GM12878 (cell line): Measurements from ENCODE around the gene SLC5A2. TPM values are rescaled to one million over a fixed set of nuclear protein-coding genes. Genes with fewer than 3 reads are reported as not detected.

Experiments
- ATAC-seq: fragments of 200-7000 bp; cut with Tn5 transposase; 3 replicates; pipeline ENCODE4 v1.9.1; 2020; ENCODE audit warnings: mild to moderate bottlenecking, moderate library complexity
- BruUV-seq: library from RNA; stranded (reverse); fragments of 400-500 nt; replicated peaks from 2 replicates; lab custom pipeline; 2021; lab: Mats Ljungman, UMichigan
- CTCF ChIA-PET: fragments of 300-600 bp; sonication (Branson Sonifier 250); formaldehyde crosslinking; extraction: SDS; loops from one replicate; lab custom pipeline; 2021; ENCODE audit warnings: inconsistent platforms; lab: Yijun Ruan, JAX
- POLR2A ChIA-PET: fragments of 350-600 bp; formaldehyde crosslinking; extraction: SDS; loops from one replicate; lab custom pipeline; 2021; ENCODE audit warnings: inconsistent platforms; lab: Charles Lee
- RAD21 ChIA-PET: fragments of 300-600 bp; sonication (Branson Sonifier 250); formaldehyde crosslinking; loops from one replicate; lab custom pipeline; 2023; ENCODE audit warnings: antibody characterized with exemption; ENCODE audit not compliant: unreplicated experiment; lab: Charles Lee
- SMC1A ChIA-PET: fragments of 300-600 bp; sonication (Branson Sonifier 250); formaldehyde crosslinking; loops from one replicate; lab custom pipeline; 2023; ENCODE audit not compliant: unreplicated experiment, uncharacterized antibody; lab: Charles Lee
- DNase-seq: peaks from one replicate; pipeline ENCODE4 v3.0.0-alpha.2; 2011; ENCODE audit warnings: low read depth, low spot score
- FAIRE-seq: peaks from 3 replicates; lab custom pipeline; 2011; peaks lifted over from hg19 to GRCh38; lab: Jason Lieb, UNC
- H2AFZ ChIP-seq: 2 replicates; pipeline ENCODE4 v1.6.0; 2011; ENCODE audit warnings: low read depth, low read length, control low read depth; ENCODE audit not compliant: control insufficient read depth
- H3K27ac ChIP-seq: 2 replicates; pipeline ENCODE4 v1.5.1; 2011; ENCODE audit warnings: control low read depth; ENCODE audit not compliant: control insufficient read depth, insufficient read depth
- H3K27me3 ChIP-seq, 2 experiments: replicated peaks in 1 of 2; 2 replicates each; pipeline versions ENCODE4 v1.6.0 to v1.6.1; 2011; ENCODE audit warnings: low read length in 1 of 2; ENCODE audit not compliant: control insufficient read depth in 2 of 2, insufficient read depth in 2 of 2
- H3K36me3 ChIP-seq, 2 experiments: 2 replicates each; pipeline ENCODE4 v1.5.1; 2011; ENCODE audit warnings: low read length in 1 of 2; ENCODE audit not compliant: control insufficient read depth in 2 of 2, insufficient read depth in 2 of 2
- H3K4me1 ChIP-seq: 2 replicates; pipeline ENCODE4 v1.6.1; 2011; ENCODE audit warnings: mild to moderate bottlenecking, low read length, moderate library complexity, mixed read lengths; ENCODE audit not compliant: control insufficient read depth, insufficient read depth
- H3K4me2 ChIP-seq: 2 replicates; pipeline ENCODE4 v1.6.0; 2011; ENCODE audit warnings: control low read depth; ENCODE audit not compliant: control insufficient read depth, insufficient read depth
- H3K4me3 ChIP-seq: fragments of 200-600 bp; sonication (generic); 2 replicates; pipeline ENCODE4 v1.5.1; 2016
- H3K79me2 ChIP-seq: 2 replicates; pipeline ENCODE4 v1.6.0; 2011; ENCODE audit warnings: low read length; ENCODE audit not compliant: control insufficient read depth, insufficient read depth
- H3K9ac ChIP-seq: 2 replicates; pipeline ENCODE4 v1.8.0; 2011; ENCODE audit warnings: low read length, control low read depth, mixed read lengths; ENCODE audit not compliant: control insufficient read depth, insufficient read depth
- H3K9me3 ChIP-seq: replicated peaks from 3 replicates; pipeline ENCODE4 v1.5.1; 2011; ENCODE audit warnings: mild to moderate bottlenecking, low read length; ENCODE audit not compliant: control insufficient read depth, insufficient read depth
- H4K20me1 ChIP-seq: 2 replicates; pipeline ENCODE4 v1.6.0; 2011; ENCODE audit not compliant: control insufficient read depth, insufficient read depth
- BACH1 ChIP-seq: fragments of 450-650 bp; IDR thresholded peaks from 2 replicates; pipeline ENCODE4 v1.6.1; 2017; ENCODE audit warnings: mild to moderate bottlenecking, borderline replicate concordance
- CREM ChIP-seq: IDR thresholded peaks from 2 replicates; pipeline ENCODE4 v1.6.1; 2014; ENCODE audit warnings: antibody characterized with exemption, low read depth
- EGR1 ChIP-seq, 2 experiments: IDR thresholded peaks; 1 replicate in 1 of 2; 2 replicates in 1 of 2; pipeline ENCODE4 v1.6.1; 2011 to 2012; ENCODE audit warnings: low read depth in 2 of 2, low read length in 2 of 2, borderline replicate concordance in 1 of 2, mild to moderate bottlenecking in 1 of 2, moderate library complexity in 1 of 2
- KDM1A ChIP-seq: fragments of 200-600 bp; sonication (generic); IDR thresholded peaks from 2 replicates; pipeline ENCODE4 v1.6.1; 2016; ENCODE audit warnings: borderline replicate concordance
- NFXL1 ChIP-seq: fragments of 450-650 bp; IDR thresholded peaks from 2 replicates; pipeline ENCODE4 v1.6.1; 2017; ENCODE audit warnings: antibody characterized with exemption, mild to moderate bottlenecking, borderline replicate concordance
- PAX8 ChIP-seq: fragments of 450-650 bp; IDR thresholded peaks from 2 replicates; pipeline ENCODE4 v1.6.1; 2017; ENCODE audit warnings: mild to moderate bottlenecking, moderate library complexity
- WRNIP1 ChIP-seq: IDR thresholded peaks from 2 replicates; pipeline ENCODE4 v1.6.1; 2011; ENCODE audit warnings: low read depth, low read length, improper control_type of control experiment, borderline replicate concordance
- YBX1 ChIP-seq: fragments of 450-650 bp; IDR thresholded peaks from 2 replicates; pipeline ENCODE4 v1.6.1; 2016; ENCODE audit warnings: antibody characterized with exemption
- WGBS: methylation state at CpG from one replicate; pipeline ENCODE4 v1.1.6; 2016; ENCODE audit warnings: low lambda C conversion rate; ENCODE audit not compliant: insufficient replicate concordance, insufficient coverage; ENCODE audit errors: missing lambda C conversion rate; 5-methylcytosine and 5-hydroxymethylcytosine counted together
- in situ Hi-C: fragments of 300-500 bp; cut with MboI; formaldehyde crosslinking; loops from 9 replicates; pipeline ENCODE4 v1.14.3; 2018; ENCODE audit warnings: mixed read lengths
- intact Hi-C: fragments of 100-400 bp; cut with micrococcal nuclease; formaldehyde crosslinking; loops from one replicate; pipeline ENCODE4 v1.14.2; 2022; ENCODE audit not compliant: unreplicated experiment
- polyA plus RNA-seq, 11 experiments: library from polyadenylated mRNA; depleted of rRNA in 4 of 11; unstranded in 6 of 11; stranded (reverse) in 5 of 11; fragments of >200 nt; fragmentation: Nextera tagmentation in 4 of 11; fragmentation: Illumina TruSeq in 1 of 11; extraction: Ambion mirVana in 4 of 11; extraction: Trizol in 1 of 11; gene quantifications; 1 replicate in 1 of 11; 2 replicates in 10 of 11; pipeline versions ENCODE4 v1.2.1 to v1.2.3, GENCODE V29; 2011 to 2016; ENCODE audit warnings: inconsistent platforms in 2 of 11, missing spikeins in 2 of 11, low read depth in 1 of 11
- total RNA-seq, 4 experiments: library from RNA; depleted of rRNA in 3 of 4; stranded (reverse); fragments of >200 nt in 3 of 4; fragmentation: Illumina TruSeq in 1 of 4; extraction: Trizol in 1 of 4; gene quantifications; 2 replicates each; pipeline versions ENCODE4 v1.2.1 to v1.2.3, GENCODE V29; 2013 to 2021
- TF ChIP-seq, protein P1 (sequence below): fragments of 450-650 bp; IDR thresholded peaks from 2 replicates; pipeline ENCODE4 v1.6.1; 2017; ENCODE audit warnings: mild to moderate bottlenecking, moderate library complexity
- TF ChIP-seq, protein P2 (sequence below): fragments of 450-650 bp; IDR thresholded peaks from 2 replicates; pipeline ENCODE4 v1.6.1; 2017; ENCODE audit warnings: mild to moderate bottlenecking, low read depth, inconsistent platforms; ENCODE audit not compliant: poor library complexity, severe bottlenecking
- TF ChIP-seq, protein P3 (sequence below): fragments of 450-650 bp; IDR thresholded peaks from 2 replicates; pipeline ENCODE4 v1.6.1; 2017; ENCODE audit warnings: antibody characterized with exemption, mild to moderate bottlenecking, moderate library complexity

SLC5A2 gene
- total and polyA plus RNA-seq, 10 of the 15 experiments (the other 5 are each of a cell fraction or from before 2014, with no cell fraction given) = 3.6 to 4.8 (median 4.4) TPM; not detected in 6

DNA sequence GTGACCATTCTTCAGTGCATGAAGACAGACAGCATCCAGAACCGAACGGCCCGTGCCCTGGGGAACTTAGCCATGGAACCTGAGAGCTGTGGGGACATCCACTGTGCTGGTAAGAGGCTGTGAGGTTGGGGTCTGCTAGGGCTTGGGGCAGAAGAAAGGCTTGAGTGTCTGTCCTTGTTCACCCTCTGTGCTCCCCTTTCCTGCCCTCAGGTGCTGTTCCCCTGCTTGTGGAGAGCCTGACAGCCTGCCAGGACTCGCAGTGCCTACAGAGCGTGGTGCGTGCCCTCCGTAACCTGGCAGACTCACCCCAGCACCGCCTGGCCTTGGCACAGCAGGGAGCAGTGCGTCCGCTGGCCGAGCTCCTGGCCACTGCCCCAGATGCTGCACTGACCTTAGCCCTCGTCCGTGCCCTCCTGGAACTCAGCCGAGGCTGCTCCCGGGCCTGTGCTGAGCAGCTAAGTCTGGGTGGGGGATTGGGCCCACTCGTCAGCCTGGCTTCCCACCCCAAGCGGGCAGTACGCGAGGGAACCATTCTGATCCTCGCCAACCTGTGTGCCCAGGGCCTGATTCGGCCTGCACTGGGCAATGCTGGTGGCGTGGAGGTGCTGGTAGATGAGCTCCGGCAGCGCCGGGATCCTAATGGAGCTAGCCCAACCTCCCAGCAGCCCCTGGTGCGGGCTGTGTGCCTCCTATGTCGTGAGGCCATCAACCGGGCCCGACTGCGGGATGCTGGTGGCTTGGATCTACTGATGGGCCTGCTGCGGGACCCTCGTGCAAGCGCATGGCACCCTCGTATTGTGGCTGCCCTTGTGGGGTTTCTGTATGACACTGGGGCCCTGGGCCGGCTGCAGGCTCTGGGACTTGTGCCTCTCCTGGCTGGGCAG lies 20.8 kb upstream of the SLC5A2 start:
- Histone ChIP-seq H3K9ac (no peak overlapping the region), H3K4me3 (no peak overlapping the region), H4K20me1 (no peaks in the 10 kb centered on the region), H3K9me3 (no peaks in the 10 kb centered on the region), H3K4me2 (no peak overlapping the region; the same call in 1 of the 2 replicates), H3K79me2 (peaks cover 30% of the 10 kb centered on the region), H3K36me3 (peaks cover 0 to 20% of the 10 kb centered on the region in 2 experiments; a peak in 3 of 4 replicates), H3K4me1 (peaks cover 5% of the 10 kb centered on the region), H3K27me3 (no peaks in the 10 kb centered on the region), H2AFZ (no peak overlapping the region), H3K27ac (no peak overlapping the region)
- in situ Hi-C loops = no loop called here
- ATAC-seq (no peak), DNase-seq (no peak), FAIRE-seq (no peak)
- intact Hi-C loops = no loop called here
- ChIA-PET SMC1A (no interaction called here), CTCF (interaction anchor here (1.6 to 3.1 kb wide), 6 partner anchors 13 to 320 kb away, joined by 4 to 25 read pairs (median 10); partner anchors contain the start of gene RUSF1), RAD21 (no interaction called here), POLR2A (no interaction called here)
- WGBS = 91% methylated on average over 32 of the region's 35 CpGs
- BruUV-seq = no TSS peak
- TF ChIP-seq NFXL1 (no peak), BACH1 (no peak), EGR1 (IDR thresholded peaks at IDR 0.05; ENCODE audit: borderline replicate concordance in 1 of 2, low read depth in 2 of 2, low read length in 2 of 2) (no peak), YBX1 (no peak), CREM (no peak), KDM1A (no peak), PAX8 (no peak), WRNIP1 (no peak)
- TF ChIP-seq, protein P1, sequence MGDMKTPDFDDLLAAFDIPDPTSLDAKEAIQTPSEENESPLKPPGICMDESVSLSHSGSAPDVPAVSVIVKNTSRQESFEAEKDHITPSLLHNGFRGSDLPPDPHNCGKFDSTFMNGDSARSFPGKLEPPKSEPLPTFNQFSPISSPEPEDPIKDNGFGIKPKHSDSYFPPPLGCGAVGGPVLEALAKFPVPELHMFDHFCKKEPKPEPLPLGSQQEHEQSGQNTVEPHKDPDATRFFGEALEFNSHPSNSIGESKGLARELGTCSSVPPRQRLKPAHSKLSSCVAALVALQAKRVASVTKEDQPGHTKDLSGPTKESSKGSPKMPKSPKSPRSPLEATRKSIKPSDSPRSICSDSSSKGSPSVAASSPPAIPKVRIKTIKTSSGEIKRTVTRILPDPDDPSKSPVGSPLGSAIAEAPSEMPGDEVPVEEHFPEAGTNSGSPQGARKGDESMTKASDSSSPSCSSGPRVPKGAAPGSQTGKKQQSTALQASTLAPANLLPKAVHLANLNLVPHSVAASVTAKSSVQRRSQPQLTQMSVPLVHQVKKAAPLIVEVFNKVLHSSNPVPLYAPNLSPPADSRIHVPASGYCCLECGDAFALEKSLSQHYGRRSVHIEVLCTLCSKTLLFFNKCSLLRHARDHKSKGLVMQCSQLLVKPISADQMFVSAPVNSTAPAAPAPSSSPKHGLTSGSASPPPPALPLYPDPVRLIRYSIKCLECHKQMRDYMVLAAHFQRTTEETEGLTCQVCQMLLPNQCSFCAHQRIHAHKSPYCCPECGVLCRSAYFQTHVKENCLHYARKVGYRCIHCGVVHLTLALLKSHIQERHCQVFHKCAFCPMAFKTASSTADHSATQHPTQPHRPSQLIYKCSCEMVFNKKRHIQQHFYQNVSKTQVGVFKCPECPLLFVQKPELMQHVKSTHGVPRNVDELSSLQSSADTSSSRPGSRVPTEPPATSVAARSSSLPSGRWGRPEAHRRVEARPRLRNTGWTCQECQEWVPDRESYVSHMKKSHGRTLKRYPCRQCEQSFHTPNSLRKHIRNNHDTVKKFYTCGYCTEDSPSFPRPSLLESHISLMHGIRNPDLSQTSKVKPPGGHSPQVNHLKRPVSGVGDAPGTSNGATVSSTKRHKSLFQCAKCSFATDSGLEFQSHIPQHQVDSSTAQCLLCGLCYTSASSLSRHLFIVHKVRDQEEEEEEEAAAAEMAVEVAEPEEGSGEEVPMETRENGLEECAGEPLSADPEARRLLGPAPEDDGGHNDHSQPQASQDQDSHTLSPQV = no peak
- TF ChIP-seq, protein P2, sequence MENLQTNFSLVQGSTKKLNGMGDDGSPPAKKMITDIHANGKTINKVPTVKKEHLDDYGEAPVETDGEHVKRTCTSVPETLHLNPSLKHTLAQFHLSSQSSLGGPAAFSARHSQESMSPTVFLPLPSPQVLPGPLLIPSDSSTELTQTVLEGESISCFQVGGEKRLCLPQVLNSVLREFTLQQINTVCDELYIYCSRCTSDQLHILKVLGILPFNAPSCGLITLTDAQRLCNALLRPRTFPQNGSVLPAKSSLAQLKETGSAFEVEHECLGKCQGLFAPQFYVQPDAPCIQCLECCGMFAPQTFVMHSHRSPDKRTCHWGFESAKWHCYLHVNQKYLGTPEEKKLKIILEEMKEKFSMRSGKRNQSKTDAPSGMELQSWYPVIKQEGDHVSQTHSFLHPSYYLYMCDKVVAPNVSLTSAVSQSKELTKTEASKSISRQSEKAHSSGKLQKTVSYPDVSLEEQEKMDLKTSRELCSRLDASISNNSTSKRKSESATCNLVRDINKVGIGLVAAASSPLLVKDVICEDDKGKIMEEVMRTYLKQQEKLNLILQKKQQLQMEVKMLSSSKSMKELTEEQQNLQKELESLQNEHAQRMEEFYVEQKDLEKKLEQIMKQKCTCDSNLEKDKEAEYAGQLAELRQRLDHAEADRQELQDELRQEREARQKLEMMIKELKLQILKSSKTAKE = no peak
- TF ChIP-seq, protein P3, sequence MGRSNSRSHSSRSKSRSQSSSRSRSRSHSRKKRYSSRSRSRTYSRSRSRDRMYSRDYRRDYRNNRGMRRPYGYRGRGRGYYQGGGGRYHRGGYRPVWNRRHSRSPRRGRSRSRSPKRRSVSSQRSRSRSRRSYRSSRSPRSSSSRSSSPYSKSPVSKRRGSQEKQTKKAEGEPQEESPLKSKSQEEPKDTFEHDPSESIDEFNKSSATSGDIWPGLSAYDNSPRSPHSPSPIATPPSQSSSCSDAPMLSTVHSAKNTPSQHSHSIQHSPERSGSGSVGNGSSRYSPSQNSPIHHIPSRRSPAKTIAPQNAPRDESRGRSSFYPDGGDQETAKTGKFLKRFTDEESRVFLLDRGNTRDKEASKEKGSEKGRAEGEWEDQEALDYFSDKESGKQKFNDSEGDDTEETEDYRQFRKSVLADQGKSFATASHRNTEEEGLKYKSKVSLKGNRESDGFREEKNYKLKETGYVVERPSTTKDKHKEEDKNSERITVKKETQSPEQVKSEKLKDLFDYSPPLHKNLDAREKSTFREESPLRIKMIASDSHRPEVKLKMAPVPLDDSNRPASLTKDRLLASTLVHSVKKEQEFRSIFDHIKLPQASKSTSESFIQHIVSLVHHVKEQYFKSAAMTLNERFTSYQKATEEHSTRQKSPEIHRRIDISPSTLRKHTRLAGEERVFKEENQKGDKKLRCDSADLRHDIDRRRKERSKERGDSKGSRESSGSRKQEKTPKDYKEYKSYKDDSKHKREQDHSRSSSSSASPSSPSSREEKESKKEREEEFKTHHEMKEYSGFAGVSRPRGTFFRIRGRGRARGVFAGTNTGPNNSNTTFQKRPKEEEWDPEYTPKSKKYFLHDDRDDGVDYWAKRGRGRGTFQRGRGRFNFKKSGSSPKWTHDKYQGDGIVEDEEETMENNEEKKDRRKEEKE = no peak
